ENCODE results near the gene FCHO2. TPM values are rescaled to one million over a fixed set of nuclear protein-coding genes. Genes with fewer than 3 reads are reported as not detected.

Gene FCHO2
- total and polyA plus RNA-seq, 2 of the 8 experiments (the other 6 are each of a cell fraction or from before 2014, with no cell fraction given): 4.3 to 15.7 TPM

DNA sequence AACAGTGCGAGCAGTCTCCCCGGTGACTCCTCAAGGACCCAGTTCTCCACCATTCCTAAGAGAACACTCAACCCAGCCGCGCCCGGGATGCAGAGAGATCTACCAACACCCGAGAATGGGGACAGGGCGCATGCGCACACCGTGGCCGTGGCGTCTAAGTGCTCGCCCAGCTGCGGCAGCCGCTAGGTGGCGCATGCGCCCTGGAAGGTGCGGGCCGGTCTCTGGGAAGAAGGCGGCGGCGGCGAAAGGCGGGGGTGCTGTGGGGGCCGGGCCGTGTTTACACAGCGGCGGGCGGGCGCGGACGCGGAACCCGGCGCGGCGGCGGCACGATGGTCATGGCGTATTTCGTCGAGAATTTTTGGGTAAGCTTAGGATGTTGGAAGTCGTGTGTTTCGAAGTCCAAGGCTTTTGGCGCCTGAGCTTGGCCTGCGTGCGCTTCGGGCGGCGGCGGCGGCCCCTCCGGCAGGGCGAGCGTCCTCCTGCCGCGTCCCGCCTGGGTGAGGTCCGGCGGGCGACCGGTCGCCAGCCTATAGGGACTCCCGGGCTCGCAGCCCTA, at the start of gene FCHO2 (continued):
- no peak for TF ChIP-seq KDM5A (IDR thresholded peaks at IDR 0.05; ENCODE audit: low read length)
- no peak for TF ChIP-seq RNF2 (IDR thresholded peaks at IDR 0.05; ENCODE audit: borderline replicate concordance, low read depth, low read length, missing control alignments, poor library complexity, severe bottlenecking)
- TF ChIP-seq JUND (IDR thresholded peaks at IDR 0.05; ENCODE audit: low read length): no peak
- peak; percentile 29; the same call in 1 of the 2 replicates for TF ChIP-seq TBP (IDR thresholded peaks at IDR 0.05; ENCODE audit: low read depth, low read length)
- peak; percentile 97; the same call in 1 of the 2 replicates for TF ChIP-seq RBBP5 (IDR thresholded peaks at IDR 0.05; ENCODE audit: borderline replicate concordance, low read depth, low read length)
- no peak for TF ChIP-seq RFX5 (IDR thresholded peaks at IDR 0.05; ENCODE audit: borderline replicate concordance, low read depth, low read length)
- TF ChIP-seq YY1 (IDR thresholded peaks at IDR 0.05; ENCODE audit: low read depth, low read length): 0 out of 2 replicates have a peak, but pooled peaks have one; percentile 41
- TF ChIP-seq SAP30 (IDR thresholded peaks at IDR 0.05; ENCODE audit: insufficient read depth, insufficient replicate concordance, low read length): no peak
- TF ChIP-seq SIN3A (conservative IDR thresholded peaks at IDR 0.05 in 1 of 2, IDR thresholded peaks at IDR 0.05 in 1 of 2; ENCODE audit: low read depth in 1 of 2, low read length in 2 of 2): no peak
- TF ChIP-seq CTBP2 (IDR thresholded peaks at IDR 0.05; ENCODE audit: borderline replicate concordance, insufficient read depth, insufficient read length, low read length): no peak
- 0 out of 2 replicates have a peak, but pooled peaks have one; percentile 50 for TF ChIP-seq PHF8 (conservative IDR thresholded peaks at IDR 0.05; ENCODE audit: low read depth, low read length)
- no peak for TF ChIP-seq TCF12 (IDR thresholded peaks at IDR 0.05; ENCODE audit: low read depth, low read length)
- TF ChIP-seq CBX8 (IDR thresholded peaks at IDR 0.05; ENCODE audit: borderline replicate concordance, low read depth, low read length): no peak
- TF ChIP-seq KDM4A (IDR thresholded peaks at IDR 0.05; ENCODE audit: low read depth, low read length, severe bottlenecking): no peak
- TF ChIP-seq SIRT6 (IDR thresholded peaks at IDR 0.05; ENCODE audit: low read length): no peak
- no peak for TF ChIP-seq MAFK (IDR thresholded peaks at IDR 0.05; ENCODE audit: low read depth, low read length)
- no peak for TF ChIP-seq CEBPB (IDR thresholded peaks at IDR 0.05; ENCODE audit: low read depth, low read length)
- TF ChIP-seq TAF7 (optimal IDR thresholded peaks at IDR 0.05; ENCODE audit: borderline replicate concordance, low read depth, low read length): peak; percentile 50
- TF ChIP-seq POLR2AphosphoS5 (IDR thresholded peaks at IDR 0.05; ENCODE audit: low read depth, low read length): peak; percentile 50; the same call in 1 of the 2 replicates
- TF ChIP-seq RAD21 (IDR thresholded peaks at IDR 0.05 in 1 of 2, conservative IDR thresholded peaks at IDR 0.05 in 1 of 2; ENCODE audit: low read depth in 2 of 2, low read length in 2 of 2): peak; percentile 67 to 77
- no peak for TF ChIP-seq JUN (IDR thresholded peaks at IDR 0.05; ENCODE audit: low read depth, low read length)
